ENCODE data around the gene ATXN7L2. TPM values are rescaled to one million over a fixed set of nuclear protein-coding genes. Genes with fewer than 3 reads are reported as not detected.

Gene ATXN7L2
- total RNA-seq, 2 donors from 2014 or later = 11.9 to 13.3 TPM

DNA sequence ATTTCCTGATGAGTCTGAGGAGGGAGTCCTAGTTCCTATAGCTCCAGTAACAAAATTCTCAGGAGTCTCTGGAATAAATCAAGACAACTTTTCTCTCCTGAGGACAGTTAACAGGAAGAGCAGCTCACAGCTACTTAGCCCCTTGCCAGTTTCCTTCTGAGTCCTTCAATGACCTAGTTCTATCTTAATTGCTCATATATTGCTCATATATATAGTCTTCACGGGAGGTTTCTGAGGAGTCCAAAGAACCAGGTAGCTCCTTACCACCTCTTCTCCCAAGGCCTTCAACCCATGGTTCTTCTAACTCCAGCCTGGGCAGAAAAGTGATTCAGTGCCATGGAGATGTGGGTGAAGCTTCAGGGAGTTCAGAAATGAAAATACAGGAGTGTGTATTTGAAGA lies 21.3 kb downstream of the ATXN7L2 start:
- Mint-ChIP-seq H3K27me3 (ENCODE audit: low read depth) (no peaks in the 10 kb centered on the region), H3K36me3 (ENCODE audit: insufficient read depth in 2 of 2) (peaks cover 0 to 2% of the 10 kb centered on the region in 2 donors), H3K4me3 (peak overlapping the region; percentile 7 to 39), H3K4me1 (ENCODE audit: low read depth) (peaks cover 73% of the 10 kb centered on the region), H3K27ac (peak overlapping the region; percentile 48), H3K9me3 (no peaks in the 10 kb centered on the region)
- ATAC-seq (replicated peaks in 1 of 2) = peak; percentile 54 to 70
- DNase-seq = no peak

GRCh38 chr1:109508001-109508872 lies 24.5 kb downstream of the ATXN7L2 start:
- no peak for DNase-seq
- peaks cover 56% of the 10 kb centered on the region for H3K4me1 Mint-ChIP-seq (ENCODE audit: low read depth)
- H3K4me3 Mint-ChIP-seq = peak overlapping the region; percentile 86 to 89
- no peaks in the 10 kb centered on the region for H3K36me3 Mint-ChIP-seq (ENCODE audit: insufficient read depth in 2 of 2)
- H3K27me3 Mint-ChIP-seq (ENCODE audit: low read depth) = no peaks in the 10 kb centered on the region
- no peak overlapping the region for H3K27ac Mint-ChIP-seq
- ATAC-seq (replicated peaks in 1 of 2) = no peak
- no peaks in the 10 kb centered on the region for H3K9me3 Mint-ChIP-seq

GRCh38 chr1:109508873-109509175 lies 25.1 kb downstream of the ATXN7L2 start:
- no peaks in the 10 kb centered on the region for H3K27me3 Mint-ChIP-seq (ENCODE audit: low read depth)
- DNase-seq (no peak), ATAC-seq (replicated peaks in 1 of 2) (no peak)
- peak overlapping the region; percentile 86 to 89 for H3K4me3 Mint-ChIP-seq
- H3K27ac Mint-ChIP-seq = peak overlapping the region; percentile 41
- H3K4me1 Mint-ChIP-seq (ENCODE audit: low read depth) = peaks cover 53% of the 10 kb centered on the region
- H3K9me3 Mint-ChIP-seq = no peaks in the 10 kb centered on the region
- H3K36me3 Mint-ChIP-seq (ENCODE audit: insufficient read depth in 2 of 2) = no peaks in the 10 kb centered on the region

- Mint-ChIP-seq H3K36me3 (ENCODE audit: insufficient read depth in 2 of 2) (no peaks in the 10 kb centered on the region), H3K27ac (peak within 1 kb of the TSS; percentile 41), H3K4me1 (ENCODE audit: low read depth) (peaks cover 47% of the 10 kb centered on the region), H3K9me3 (no peaks in the 10 kb centered on the region), H3K27me3 (ENCODE audit: low read depth) (no peaks in the 10 kb centered on the region), H3K4me3 (peak within 1 kb of the TSS; percentile 86 to 89)
- ATAC-seq (replicated peaks in 1 of 2) = peak; percentile 72 to 75
- peak; percentile 68 to 73 for DNase-seq
These were observed 25.8 kb downstream of the ATXN7L2 start, which contains the start of gene AMIGO1 for GRCh38 chr1:109509176-109510134. AMIGO1 (minus strand) TSS chr1:109509727; CDS start chr1:109508912, 815 bp downstream.

- H3K27me3 Mint-ChIP-seq (ENCODE audit: low read depth) = no peaks in the 10 kb centered on the region
- peaks cover 27% of the 10 kb centered on the region for H3K4me1 Mint-ChIP-seq (ENCODE audit: low read depth)
- no peaks in the 10 kb centered on the region for H3K9me3 Mint-ChIP-seq
- no peaks in the 10 kb centered on the region for H3K36me3 Mint-ChIP-seq (ENCODE audit: insufficient read depth in 2 of 2)
- no peak overlapping the region for H3K27ac Mint-ChIP-seq
- no peak for ATAC-seq (replicated peaks in 1 of 2)
- no peak for DNase-seq
- H3K4me3 Mint-ChIP-seq = no peak overlapping the region
These were observed 29.5 kb downstream of the ATXN7L2 start for GRCh38 chr1:109513110-109513710.

DNA sequence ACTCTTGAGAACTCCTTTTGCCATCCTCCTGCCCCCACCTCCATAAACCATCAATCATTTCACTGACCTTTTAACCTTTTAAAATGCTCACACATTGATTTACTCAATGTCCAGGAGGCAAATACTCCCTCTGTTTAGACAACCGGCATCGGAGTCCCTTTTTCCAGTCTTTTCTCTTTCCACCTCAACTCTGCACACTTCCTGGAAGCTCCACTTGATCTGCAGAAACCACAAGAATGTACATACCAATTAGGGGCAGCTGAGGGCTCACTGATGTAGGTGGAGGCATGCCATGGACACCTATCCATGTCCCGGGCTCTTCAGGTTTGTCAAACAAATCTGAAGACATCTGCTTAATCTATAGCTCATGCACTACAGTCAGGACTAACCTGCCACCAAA lies 31.1 kb downstream of the ATXN7L2 start:
- H3K27ac Mint-ChIP-seq = no peak overlapping the region
- H3K36me3 Mint-ChIP-seq (ENCODE audit: insufficient read depth in 2 of 2) = no peaks in the 10 kb centered on the region
- DNase-seq (no peak), ATAC-seq (replicated peaks in 1 of 2) (no peak)
- no peaks in the 10 kb centered on the region for H3K27me3 Mint-ChIP-seq (ENCODE audit: low read depth)
- H3K4me1 Mint-ChIP-seq (ENCODE audit: low read depth) = peaks cover 16% of the 10 kb centered on the region
- no peaks in the 10 kb centered on the region for H3K9me3 Mint-ChIP-seq
- no peak overlapping the region for H3K4me3 Mint-ChIP-seq

DNA sequence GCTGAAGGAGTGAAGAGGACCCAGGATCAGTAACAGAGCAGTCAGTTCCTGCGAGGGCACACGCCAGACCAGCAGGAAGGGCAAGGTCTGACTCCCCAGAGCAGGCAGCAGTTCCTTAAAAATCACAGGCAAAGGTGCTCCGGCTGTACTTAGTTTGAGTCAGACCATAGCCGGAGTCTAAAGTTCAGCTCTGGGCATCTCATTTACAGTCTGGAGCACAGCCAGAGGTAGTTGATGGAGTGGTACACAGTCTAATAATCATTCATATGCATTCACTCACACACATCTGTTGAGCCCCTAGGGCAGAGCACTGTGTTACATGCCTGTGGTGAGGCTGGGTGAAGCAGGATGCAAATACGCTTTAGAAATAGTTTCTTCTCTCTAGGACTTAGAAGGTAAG lies 33.2 kb downstream of the ATXN7L2 start:
- no peak for ATAC-seq (replicated peaks in 1 of 2)
- no peaks in the 10 kb centered on the region for H3K9me3 Mint-ChIP-seq
- no peaks in the 10 kb centered on the region for H3K4me1 Mint-ChIP-seq (ENCODE audit: low read depth)
- no peak overlapping the region for H3K4me3 Mint-ChIP-seq
- DNase-seq = no peak
- H3K27ac Mint-ChIP-seq = no peak overlapping the region
- no peaks in the 10 kb centered on the region for H3K36me3 Mint-ChIP-seq (ENCODE audit: insufficient read depth in 2 of 2)
- no peaks in the 10 kb centered on the region for H3K27me3 Mint-ChIP-seq (ENCODE audit: low read depth)

DNA sequence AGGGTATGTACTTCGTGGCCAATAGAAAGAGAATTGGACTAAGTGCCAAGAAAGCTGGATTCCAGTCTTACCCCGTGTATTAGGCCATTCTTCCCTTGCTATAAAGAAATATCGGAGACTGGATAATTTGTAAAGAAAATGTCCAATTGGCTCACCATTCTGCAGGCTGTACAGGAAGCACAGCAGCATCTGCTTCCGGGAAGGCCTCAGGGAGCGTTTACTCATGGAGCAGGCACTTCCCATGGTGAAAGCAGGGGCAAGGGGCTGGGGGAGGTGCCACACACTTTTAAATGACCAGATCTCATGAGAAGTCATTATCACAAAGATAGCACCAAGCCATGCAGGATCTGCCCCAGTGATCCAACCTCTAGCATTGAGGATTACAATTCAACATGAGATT lies 33.6 kb downstream of the ATXN7L2 start:
- DNase-seq (no peak), ATAC-seq (replicated peaks in 1 of 2) (no peak)
- Mint-ChIP-seq H3K27me3 (ENCODE audit: low read depth) (no peaks in the 10 kb centered on the region), H3K4me1 (ENCODE audit: low read depth) (no peaks in the 10 kb centered on the region), H3K4me3 (no peak overlapping the region), H3K36me3 (ENCODE audit: insufficient read depth in 2 of 2) (no peaks in the 10 kb centered on the region), H3K9me3 (no peaks in the 10 kb centered on the region), H3K27ac (no peak overlapping the region)

DNA sequence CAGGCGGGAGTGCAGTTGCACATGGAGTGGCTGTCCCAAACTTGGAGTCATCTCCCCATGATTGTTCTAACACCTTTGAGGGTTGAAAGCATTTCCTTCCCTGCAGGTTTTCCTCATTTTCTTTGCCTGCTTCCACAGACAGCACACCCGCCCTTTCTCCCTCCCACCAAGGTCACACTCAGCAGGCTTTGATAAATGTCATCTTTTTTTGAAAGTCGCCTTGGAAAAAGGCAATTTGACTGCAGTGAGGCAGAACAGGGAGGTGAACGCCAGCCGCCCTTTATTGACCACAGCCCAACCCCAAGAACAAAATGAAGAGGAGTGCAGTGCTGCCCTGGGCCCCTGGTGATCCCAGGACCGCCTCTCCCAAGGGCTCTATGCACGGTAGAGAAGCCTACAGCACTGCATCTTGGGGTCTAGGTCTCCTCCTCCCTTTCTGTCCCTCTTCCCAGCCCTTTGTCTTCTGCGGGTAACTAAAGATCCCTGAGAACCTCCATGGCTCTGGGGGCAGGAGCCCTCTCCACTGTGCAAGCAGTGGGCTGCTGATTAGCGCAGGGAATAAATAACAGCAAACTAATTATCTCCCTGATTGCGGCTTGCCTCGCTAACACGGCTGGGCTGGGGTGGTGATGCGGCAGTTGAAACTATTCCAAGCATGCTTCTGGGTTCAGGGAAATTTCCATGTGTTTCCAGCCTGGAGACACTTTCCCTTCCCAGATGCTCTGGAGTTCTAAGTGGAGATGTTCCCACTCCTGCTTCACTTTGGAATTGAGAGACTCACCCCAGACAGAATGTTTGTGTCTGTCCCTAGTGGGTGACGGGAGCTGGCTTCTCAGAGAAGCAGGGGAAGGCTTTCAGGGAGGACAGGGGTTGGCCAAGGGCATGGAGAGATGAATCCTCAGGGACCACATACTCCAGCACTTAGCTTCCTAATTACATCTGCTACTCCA lies 37.6 kb downstream of the ATXN7L2 start:
- no peak for DNase-seq
- no peaks in the 10 kb centered on the region for H3K4me1 Mint-ChIP-seq (ENCODE audit: low read depth)
- H3K4me3 Mint-ChIP-seq = no peak overlapping the region
- no peaks in the 10 kb centered on the region for H3K9me3 Mint-ChIP-seq
- no peaks in the 10 kb centered on the region for H3K27me3 Mint-ChIP-seq (ENCODE audit: low read depth)
- ATAC-seq (replicated peaks in 1 of 2) = no peak
- H3K27ac Mint-ChIP-seq = no peak overlapping the region
- H3K36me3 Mint-ChIP-seq (ENCODE audit: insufficient read depth in 2 of 2) = no peaks in the 10 kb centered on the region

DNA sequence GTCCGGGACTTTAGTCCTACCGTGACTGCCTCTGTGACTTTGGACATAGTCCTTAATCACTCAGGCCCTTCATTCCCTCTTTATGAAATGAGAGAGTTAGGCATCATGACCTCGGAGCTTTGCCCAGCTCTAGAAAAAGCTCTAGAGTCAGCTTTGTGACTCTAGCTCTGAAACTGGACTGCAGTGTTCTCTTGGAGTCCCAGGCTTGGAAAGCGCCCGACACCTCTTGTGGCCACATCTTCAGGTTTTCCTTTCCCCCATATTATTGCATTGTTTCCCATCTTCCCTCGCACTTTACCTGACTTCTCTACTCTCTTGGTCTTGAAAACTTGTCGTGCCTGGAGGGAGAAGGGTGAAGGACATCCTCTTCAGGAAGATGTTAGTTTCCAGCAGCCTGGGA lies 38.3 kb downstream of the ATXN7L2 start:
- H3K36me3 Mint-ChIP-seq (ENCODE audit: insufficient read depth in 2 of 2) = no peaks in the 10 kb centered on the region
- no peak for ATAC-seq (replicated peaks in 1 of 2)
- no peak overlapping the region for H3K4me3 Mint-ChIP-seq
- no peaks in the 10 kb centered on the region for H3K9me3 Mint-ChIP-seq
- no peaks in the 10 kb centered on the region for H3K4me1 Mint-ChIP-seq (ENCODE audit: low read depth)
- H3K27me3 Mint-ChIP-seq (ENCODE audit: low read depth) = no peaks in the 10 kb centered on the region
- H3K27ac Mint-ChIP-seq = no peak overlapping the region
- no peak for DNase-seq

DNA sequence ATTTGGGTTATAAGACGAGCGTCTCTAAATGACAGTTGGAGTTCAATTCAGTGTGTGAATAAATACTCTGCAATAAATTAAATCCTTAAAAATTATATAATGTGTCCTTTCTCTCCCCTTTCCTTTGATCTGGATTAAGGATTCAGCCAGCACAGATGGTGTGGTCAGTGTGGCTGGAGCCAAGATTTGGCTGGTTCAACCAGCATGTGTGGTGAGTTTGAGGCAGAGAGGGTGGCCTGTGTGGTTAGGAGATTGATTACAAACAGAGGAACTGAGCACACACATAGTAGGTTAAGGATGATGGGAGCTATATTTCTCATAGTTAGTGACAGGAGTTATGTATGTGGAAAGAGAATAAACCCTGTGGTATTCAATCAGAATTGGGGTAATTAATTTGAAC lies 40.0 kb downstream of the ATXN7L2 start:
- ATAC-seq (replicated peaks in 1 of 2) = no peak
- Mint-ChIP-seq H3K4me3 (no peak overlapping the region), H3K27me3 (ENCODE audit: low read depth) (no peaks in the 10 kb centered on the region), H3K36me3 (ENCODE audit: insufficient read depth in 2 of 2) (no peaks in the 10 kb centered on the region), H3K9me3 (no peaks in the 10 kb centered on the region), H3K4me1 (ENCODE audit: low read depth) (no peaks in the 10 kb centered on the region), H3K27ac (no peak overlapping the region)
- no peak for DNase-seq

GRCh38 chr1:109527098-109527811 lies 43.5 kb downstream of the ATXN7L2 start:
- H3K4me1 Mint-ChIP-seq (ENCODE audit: low read depth) = peaks cover 18% of the 10 kb centered on the region
- ATAC-seq (replicated peaks in 1 of 2) = no peak

More at GRCh38 chr1:109527098-109527811, 43.5 kb downstream of the ATXN7L2 start:
- Mint-ChIP-seq H3K36me3 (ENCODE audit: insufficient read depth in 2 of 2) (no peaks in the 10 kb centered on the region), H3K27ac (no peak overlapping the region), H3K4me3 (no peak overlapping the region), H3K9me3 (no peaks in the 10 kb centered on the region), H3K27me3 (ENCODE audit: low read depth) (no peaks in the 10 kb centered on the region)
- DNase-seq = no peak

All from activated T-cell treated with anti-CD3 and anti-CD28 coated beads, Interleukin-2, amount 50 U/mL, for 72 hours (primary cell).